ENCODE data around the gene FBXO2. TPM values are rescaled to one million over a fixed set of nuclear protein-coding genes. Genes with fewer than 3 reads are reported as not detected.

Gene FBXO2
- polyA plus RNA-seq, 3 donors: 1.1 to 2.1 (median 1.4) TPM

GRCh38 chr1:11684070-11684469 is 29.8 kb upstream of the FBXO2 start:
- DNase-seq: no peak

- DNase-seq: no peak
Observed at GRCh38 chr1:11682799-11683198, 28.6 kb upstream of the FBXO2 start.

GRCh38 chr1:11682287-11682771 is 28.1 kb upstream of the FBXO2 start:
- DNase-seq: no peak

- peak; percentile 82 for DNase-seq
Observed at GRCh38 chr1:11681071-11681771, 27.0 kb upstream of the FBXO2 start, which contains the start of gene MAD2L2. Gene MAD2L2, minus strand, starts transcription at chr1:11681148. Its CDS starts 547 bp downstream, at chr1:11680601.

GRCh38 chr1:11680270-11681070 is 26.2 kb upstream of the FBXO2 start:
- peak; percentile 30 for DNase-seq

- no peak for DNase-seq
Observed at GRCh38 chr1:11678442-11678841, 24.2 kb upstream of the FBXO2 start.

- DNase-seq: no peak
Observed at GRCh38 chr1:11676386-11677103, 22.3 kb upstream of the FBXO2 start.

- DNase-seq: no peak
Observed at GRCh38 chr1:11675325-11675724, 21.1 kb upstream of the FBXO2 start.

GRCh38 chr1:11674488-11674887 is 20.3 kb upstream of the FBXO2 start:
- DNase-seq: no peak

- DNase-seq: no peak
Observed at GRCh38 chr1:11673089-11673769, 19.0 kb upstream of the FBXO2 start.

- DNase-seq: no peak
Observed at GRCh38 chr1:11671544-11672286, 17.5 kb upstream of the FBXO2 start.

GRCh38 chr1:11671205-11671543 is 16.9 kb upstream of the FBXO2 start:
- DNase-seq: no peak

- DNase-seq: no peak
Observed at GRCh38 chr1:11670747-11671146, 16.5 kb upstream of the FBXO2 start.

GRCh38 chr1:11668516-11668915 is 14.3 kb upstream of the FBXO2 start:
- DNase-seq: no peak

GRCh38 chr1:11664336-11665065 is 10.3 kb upstream of the FBXO2 start:
- DNase-seq: peak; percentile 36

GRCh38 chr1:11661103-11661502 is 6.9 kb upstream of the FBXO2 start:
- DNase-seq: no peak

- no peak for DNase-seq
Observed at GRCh38 chr1:11659748-11660147, 5.5 kb upstream of the FBXO2 start.

- DNase-seq: no peak
Observed at GRCh38 chr1:11658542-11658941, 4.3 kb upstream of the FBXO2 start.

- DNase-seq: no peak
Observed at GRCh38 chr1:11657654-11658053, 3.4 kb upstream of the FBXO2 start.
